Esophagus (tissue), 2 donors: ENCODE data around the gene BRCA2. TPM values are rescaled to one million over a fixed set of nuclear protein-coding genes. Genes with fewer than 3 reads are reported as not detected.

Experiments
- polyA plus RNA-seq, 2 donors: library from polyadenylated mRNA; stranded (reverse); fragments of 200-250 nt; gene quantifications; one replicate each; pipeline ENCODE4 v1.2.3, GENCODE V29; 2013
- donor health status: healthy with polysubstance abuse.
- donor health status: Bipolar disorder and iron deficiency.

The BRCA2 gene
- polyA plus RNA-seq, 2 donors: 0.71 to 1.4 TPM

Other genes with a start within 250 kb of the BRCA2 start
- gene ZAR1L, start 145 bp upstream of the BRCA2 start, polyA plus RNA-seq: not detected
- 1 to 10 TPM; 5.0 to 8.4 TPM for gene N4BP2L1, start 112.6 kb downstream of the BRCA2 start, polyA plus RNA-seq
- 10 to 100 TPM; 30.7 to 37.5 TPM for gene N4BP2L2, start 223.3 kb downstream of the BRCA2 start, polyA plus RNA-seq